H1 (cell line): ENCODE measurements around the gene TPST2. TPM values are rescaled to one million over a fixed set of nuclear protein-coding genes. Genes with fewer than 3 reads are reported as not detected.

Source experiments
- polyA plus RNA-seq, 7 experiments: library from polyadenylated mRNA; depleted of rRNA in 3 of 7; stranded (reverse) in 5 of 7; unstranded in 2 of 7; fragments of >200 nt in 5 of 7; fragments of 200-250 nt in 2 of 7; gene quantifications; 1 replicate in 5 of 7; 2 replicates in 1 of 7; 4 replicates in 1 of 7; pipeline versions ENCODE4 v1.2.1 to v1.2.3, GENCODE V29; 2011 to 2013; ENCODE audit warnings: missing spikeins in 2 of 7, mixed read lengths in 2 of 7
- total RNA-seq: library from RNA; stranded (reverse); fragmentation: NEBNext Ultra II Directional; extraction: Animal tissue kit (Norgen Biotek cat#: 25700); gene quantifications from 2 replicates; pipeline ENCODE4 v1.2.1, GENCODE V29; 2021
- TF ChIP-seq, protein P1 (sequence below): fragments of 300-600 bp; sonication (generic); IDR thresholded peaks from 2 replicates; pipeline ENCODE4 v1.7.1; 2012; ENCODE audit warnings: low read length, moderate library complexity, mild to moderate bottlenecking, inconsistent platforms; ENCODE audit not compliant: insufficient replicate concordance

The TPST2 gene
- total and polyA plus RNA-seq, 2 of the 8 experiments (the other 6 are each of a cell fraction or from before 2014, with no cell fraction given) = 58.8 to 143 TPM

DNA sequence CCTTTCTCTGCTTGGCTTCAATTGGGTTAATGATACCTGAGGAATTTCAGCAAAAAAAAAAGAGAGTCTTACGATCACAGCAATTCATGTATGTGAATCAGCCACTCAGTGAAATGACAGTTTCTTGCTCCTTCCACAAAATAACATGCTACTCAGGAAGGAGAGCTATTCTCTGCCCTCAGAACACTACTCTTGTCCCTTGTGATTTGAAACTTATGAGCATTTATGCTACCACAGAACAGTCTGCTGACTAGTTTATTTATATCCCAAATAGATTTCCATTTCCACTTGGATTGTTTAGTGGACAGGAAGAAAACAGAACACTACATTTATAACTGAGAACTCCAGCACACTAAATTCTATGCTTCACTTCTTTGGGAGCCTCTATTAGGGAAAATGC lies 86.2 kb downstream of the TPST2 start (continued):
- TF ChIP-seq, protein P1, sequence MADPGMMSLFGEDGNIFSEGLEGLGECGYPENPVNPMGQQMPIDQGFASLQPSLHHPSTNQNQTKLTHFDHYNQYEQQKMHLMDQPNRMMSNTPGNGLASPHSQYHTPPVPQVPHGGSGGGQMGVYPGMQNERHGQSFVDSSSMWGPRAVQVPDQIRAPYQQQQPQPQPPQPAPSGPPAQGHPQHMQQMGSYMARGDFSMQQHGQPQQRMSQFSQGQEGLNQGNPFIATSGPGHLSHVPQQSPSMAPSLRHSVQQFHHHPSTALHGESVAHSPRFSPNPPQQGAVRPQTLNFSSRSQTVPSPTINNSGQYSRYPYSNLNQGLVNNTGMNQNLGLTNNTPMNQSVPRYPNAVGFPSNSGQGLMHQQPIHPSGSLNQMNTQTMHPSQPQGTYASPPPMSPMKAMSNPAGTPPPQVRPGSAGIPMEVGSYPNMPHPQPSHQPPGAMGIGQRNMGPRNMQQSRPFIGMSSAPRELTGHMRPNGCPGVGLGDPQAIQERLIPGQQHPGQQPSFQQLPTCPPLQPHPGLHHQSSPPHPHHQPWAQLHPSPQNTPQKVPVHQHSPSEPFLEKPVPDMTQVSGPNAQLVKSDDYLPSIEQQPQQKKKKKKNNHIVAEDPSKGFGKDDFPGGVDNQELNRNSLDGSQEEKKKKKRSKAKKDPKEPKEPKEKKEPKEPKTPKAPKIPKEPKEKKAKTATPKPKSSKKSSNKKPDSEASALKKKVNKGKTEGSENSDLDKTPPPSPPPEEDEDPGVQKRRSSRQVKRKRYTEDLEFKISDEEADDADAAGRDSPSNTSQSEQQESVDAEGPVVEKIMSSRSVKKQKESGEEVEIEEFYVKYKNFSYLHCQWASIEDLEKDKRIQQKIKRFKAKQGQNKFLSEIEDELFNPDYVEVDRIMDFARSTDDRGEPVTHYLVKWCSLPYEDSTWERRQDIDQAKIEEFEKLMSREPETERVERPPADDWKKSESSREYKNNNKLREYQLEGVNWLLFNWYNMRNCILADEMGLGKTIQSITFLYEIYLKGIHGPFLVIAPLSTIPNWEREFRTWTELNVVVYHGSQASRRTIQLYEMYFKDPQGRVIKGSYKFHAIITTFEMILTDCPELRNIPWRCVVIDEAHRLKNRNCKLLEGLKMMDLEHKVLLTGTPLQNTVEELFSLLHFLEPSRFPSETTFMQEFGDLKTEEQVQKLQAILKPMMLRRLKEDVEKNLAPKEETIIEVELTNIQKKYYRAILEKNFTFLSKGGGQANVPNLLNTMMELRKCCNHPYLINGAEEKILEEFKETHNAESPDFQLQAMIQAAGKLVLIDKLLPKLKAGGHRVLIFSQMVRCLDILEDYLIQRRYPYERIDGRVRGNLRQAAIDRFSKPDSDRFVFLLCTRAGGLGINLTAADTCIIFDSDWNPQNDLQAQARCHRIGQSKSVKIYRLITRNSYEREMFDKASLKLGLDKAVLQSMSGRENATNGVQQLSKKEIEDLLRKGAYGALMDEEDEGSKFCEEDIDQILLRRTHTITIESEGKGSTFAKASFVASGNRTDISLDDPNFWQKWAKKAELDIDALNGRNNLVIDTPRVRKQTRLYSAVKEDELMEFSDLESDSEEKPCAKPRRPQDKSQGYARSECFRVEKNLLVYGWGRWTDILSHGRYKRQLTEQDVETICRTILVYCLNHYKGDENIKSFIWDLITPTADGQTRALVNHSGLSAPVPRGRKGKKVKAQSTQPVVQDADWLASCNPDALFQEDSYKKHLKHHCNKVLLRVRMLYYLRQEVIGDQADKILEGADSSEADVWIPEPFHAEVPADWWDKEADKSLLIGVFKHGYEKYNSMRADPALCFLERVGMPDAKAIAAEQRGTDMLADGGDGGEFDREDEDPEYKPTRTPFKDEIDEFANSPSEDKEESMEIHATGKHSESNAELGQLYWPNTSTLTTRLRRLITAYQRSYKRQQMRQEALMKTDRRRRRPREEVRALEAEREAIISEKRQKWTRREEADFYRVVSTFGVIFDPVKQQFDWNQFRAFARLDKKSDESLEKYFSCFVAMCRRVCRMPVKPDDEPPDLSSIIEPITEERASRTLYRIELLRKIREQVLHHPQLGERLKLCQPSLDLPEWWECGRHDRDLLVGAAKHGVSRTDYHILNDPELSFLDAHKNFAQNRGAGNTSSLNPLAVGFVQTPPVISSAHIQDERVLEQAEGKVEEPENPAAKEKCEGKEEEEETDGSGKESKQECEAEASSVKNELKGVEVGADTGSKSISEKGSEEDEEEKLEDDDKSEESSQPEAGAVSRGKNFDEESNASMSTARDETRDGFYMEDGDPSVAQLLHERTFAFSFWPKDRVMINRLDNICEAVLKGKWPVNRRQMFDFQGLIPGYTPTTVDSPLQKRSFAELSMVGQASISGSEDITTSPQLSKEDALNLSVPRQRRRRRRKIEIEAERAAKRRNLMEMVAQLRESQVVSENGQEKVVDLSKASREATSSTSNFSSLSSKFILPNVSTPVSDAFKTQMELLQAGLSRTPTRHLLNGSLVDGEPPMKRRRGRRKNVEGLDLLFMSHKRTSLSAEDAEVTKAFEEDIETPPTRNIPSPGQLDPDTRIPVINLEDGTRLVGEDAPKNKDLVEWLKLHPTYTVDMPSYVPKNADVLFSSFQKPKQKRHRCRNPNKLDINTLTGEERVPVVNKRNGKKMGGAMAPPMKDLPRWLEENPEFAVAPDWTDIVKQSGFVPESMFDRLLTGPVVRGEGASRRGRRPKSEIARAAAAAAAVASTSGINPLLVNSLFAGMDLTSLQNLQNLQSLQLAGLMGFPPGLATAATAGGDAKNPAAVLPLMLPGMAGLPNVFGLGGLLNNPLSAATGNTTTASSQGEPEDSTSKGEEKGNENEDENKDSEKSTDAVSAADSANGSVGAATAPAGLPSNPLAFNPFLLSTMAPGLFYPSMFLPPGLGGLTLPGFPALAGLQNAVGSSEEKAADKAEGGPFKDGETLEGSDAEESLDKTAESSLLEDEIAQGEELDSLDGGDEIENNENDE = no peak
